ENCODE results near the gene ERBB4. TPM values are rescaled to one million over a fixed set of nuclear protein-coding genes. Genes with fewer than 3 reads are reported as not detected.

ERBB4 gene
- total RNA-seq, 4 donors from 2014 or later = 0.09 to 0.67 TPM; not detected in 2

- H3K27ac ChIP-seq = no peak overlapping the region
- TF ChIP-seq POLR2A (IDR thresholded peaks at IDR 0.05) = no peak
- TF ChIP-seq CTCF (IDR thresholded peaks at IDR 0.05) = no peak
- H3K36me3 ChIP-seq = no peaks in the 10 kb centered on the region
- H3K27me3 ChIP-seq = no peaks in the 10 kb centered on the region
- no peak for DNase-seq
- no peaks in the 10 kb centered on the region for H3K9me3 ChIP-seq
- no peak overlapping the region for H3K4me3 ChIP-seq
- H3K4me1 ChIP-seq = no peaks in the 10 kb centered on the region
Measured at GRCh38 chr2:212528106-212528856, 10.3 kb downstream of the ERBB4 start.

GRCh38 chr2:212526059-212526458 lies 12.5 kb downstream of the ERBB4 start:
- no peak for TF ChIP-seq POLR2A (IDR thresholded peaks at IDR 0.05)
- TF ChIP-seq CTCF (IDR thresholded peaks at IDR 0.05) = no peak
- no peaks in the 10 kb centered on the region for H3K27me3 ChIP-seq
- H3K36me3 ChIP-seq = no peaks in the 10 kb centered on the region
- H3K9me3 ChIP-seq = no peaks in the 10 kb centered on the region
- no peak for DNase-seq
- no peak overlapping the region for H3K4me3 ChIP-seq
- H3K4me1 ChIP-seq = no peaks in the 10 kb centered on the region
- H3K27ac ChIP-seq = no peak overlapping the region

- H3K9me3 ChIP-seq = no peaks in the 10 kb centered on the region
- H3K27me3 ChIP-seq = no peaks in the 10 kb centered on the region
- DNase-seq = no peak
- no peak overlapping the region for H3K4me3 ChIP-seq
- no peaks in the 10 kb centered on the region for H3K36me3 ChIP-seq
- TF ChIP-seq CTCF (IDR thresholded peaks at IDR 0.05) = no peak
- no peak for TF ChIP-seq POLR2A (IDR thresholded peaks at IDR 0.05)
- H3K27ac ChIP-seq = no peak overlapping the region
- no peaks in the 10 kb centered on the region for H3K4me1 ChIP-seq
Measured at GRCh38 chr2:212523756-212524155, 14.8 kb downstream of the ERBB4 start.

- H3K27me3 ChIP-seq = no peaks in the 10 kb centered on the region
- H3K9me3 ChIP-seq = no peaks in the 10 kb centered on the region
- H3K36me3 ChIP-seq = no peaks in the 10 kb centered on the region
- H3K27ac ChIP-seq = no peak overlapping the region
- TF ChIP-seq POLR2A (IDR thresholded peaks at IDR 0.05) (no peak), CTCF (IDR thresholded peaks at IDR 0.05) (no peak)
- no peak for DNase-seq
- no peak overlapping the region for H3K4me3 ChIP-seq
- H3K4me1 ChIP-seq = no peaks in the 10 kb centered on the region
Measured at GRCh38 chr2:212520340-212520739, 18.3 kb downstream of the ERBB4 start.

- H3K36me3 ChIP-seq = no peaks in the 10 kb centered on the region
- no peaks in the 10 kb centered on the region for H3K27me3 ChIP-seq
- no peak overlapping the region for H3K4me3 ChIP-seq
- H3K9me3 ChIP-seq = no peaks in the 10 kb centered on the region
- DNase-seq = no peak
- H3K27ac ChIP-seq = no peak overlapping the region
- no peaks in the 10 kb centered on the region for H3K4me1 ChIP-seq
- TF ChIP-seq POLR2A (IDR thresholded peaks at IDR 0.05) = no peak
- no peak for TF ChIP-seq CTCF (IDR thresholded peaks at IDR 0.05)
Measured at GRCh38 chr2:212517693-212518092, 20.9 kb downstream of the ERBB4 start.

All from Peyer's patch (tissue), 4 donors.